Right cardiac atrium (tissue), 5 donors: Measurements from ENCODE around the gene CRKL. TPM values are rescaled to one million over a fixed set of nuclear protein-coding genes. Genes with fewer than 3 reads are reported as not detected.
"Not testable (repeated sequence)": the region's sequence is repeated elsewhere in the genome, so short reads cannot be mapped to it uniquely, and the experiment has no call there.

Experiments used
- ATAC-seq, 2 donors: fragments of 200-7000 bp; cut with Tn5 transposase; one replicate each; pipeline versions ENCODE4 v1.8.0 to v1.9.1; 2020; ENCODE audit warnings: moderate library complexity in 2 of 2, mild to moderate bottlenecking in 1 of 2
- DNase-seq, 3 donors: peaks; one replicate each; pipeline ENCODE4 v3.0.0-alpha.2; 2020
- H3K27ac ChIP-seq: one replicate; pipeline ENCODE4 v1.5.1; 2013; ENCODE audit warnings: mild to moderate bottlenecking, low read length, control low read depth, moderate library complexity
- H3K27me3 ChIP-seq: one replicate; pipeline ENCODE4 v1.6.1; 2013; ENCODE audit not compliant: control insufficient read depth, insufficient read depth
- H3K4me1 ChIP-seq: one replicate; pipeline ENCODE4 v1.6.1; 2013; ENCODE audit warnings: low read length; ENCODE audit not compliant: control insufficient read depth, insufficient read depth
- H3K4me3 ChIP-seq: one replicate; pipeline ENCODE4 v1.5.1; 2013; ENCODE audit warnings: low read length, control low read depth
- H3K9me3 ChIP-seq: one replicate; pipeline ENCODE4 v1.6.1; 2013; ENCODE audit warnings: low read length; ENCODE audit not compliant: control insufficient read depth
- WGBS: extraction: QIAGEN DNeasy Blood & Tissue Kit; methylation state at CpG from one replicate; pipeline ENCODE4 v1.1.7; 2013; 5-methylcytosine and 5-hydroxymethylcytosine counted together
- intact Hi-C, 4 donors: fragments of 100-400 bp; cut with DNase I; formaldehyde crosslinking; loops; one replicate each; pipeline versions ENCODE4 v1.11.0 to v1.14.0; 2022 to 2023
- polyA plus RNA-seq: library from polyadenylated mRNA; stranded (reverse); fragments of 200-250 nt; gene quantifications from one replicate; pipeline ENCODE4 v1.2.3, GENCODE V29; 2013
- total RNA-seq, 4 donors: library from RNA; stranded (reverse); fragmentation: NEBNext Ultra II Directional; extraction: Animal tissue kit (Norgen Biotek cat#: 25700); gene quantifications; one replicate each; pipeline ENCODE4 v1.2.1, GENCODE V29; 2021
- donor health status: healthy with polysubstance abuse.
- donor health status: DM: no; HTN: yes; CAD: no.
- donor health status: DM: no; HTN: no; CAD: no.
- donor health status: DM: no; HTN: yes; CAD: no; lungs with severe emphysema.
- donor health status: DM: yes; HTN: yes; CAD: no.

The CRKL gene
- total and polyA plus RNA-seq, 5 donors = 20.8 to 53.7 (median 51.2) TPM

- H3K4me1 ChIP-seq, intact Hi-C loops, H3K9me3 ChIP-seq, ATAC-seq, H3K27me3 ChIP-seq, H3K4me3 ChIP-seq, H3K27ac ChIP-seq: not testable (repeated sequence)
- 85% methylated on average over 11 of the region's 11 CpGs for WGBS
- DNase-seq = peak in 2 of 3 donors; percentile 12 to 16
Measured at GRCh38 chr22:20972014-20972694, 54.9 kb downstream of the CRKL start.

GRCh38 chr22:20972933-20973577 is 55.8 kb downstream of the CRKL start:
- ATAC-seq (no peak), DNase-seq (peak in 2 of 3 donors; percentile 34)
- Histone ChIP-seq H3K27me3 (no peaks in the 10 kb centered on the region), H3K27ac (no peak overlapping the region), H3K4me1 (no peaks in the 10 kb centered on the region), H3K4me3 (no peak overlapping the region), H3K9me3 (no peaks in the 10 kb centered on the region)
- intact Hi-C loops = no loop called here
- 75% methylated on average over 21 of the region's 21 CpGs for WGBS

GRCh38 chr22:20973634-20974286 is 56.6 kb downstream of the CRKL start:
- Histone ChIP-seq H3K27ac (no peak overlapping the region), H3K4me3 (no peak overlapping the region), H3K9me3 (no peaks in the 10 kb centered on the region), H3K4me1 (no peaks in the 10 kb centered on the region), H3K27me3 (no peaks in the 10 kb centered on the region)
- intact Hi-C loops = no loop called here
- ATAC-seq (no peak), DNase-seq (peak; percentile 12 to 51 (median 40))
- whole genome bisulfite sequencing = 56% methylated on average over 21 of the region's 21 CpGs

GRCh38 chr22:20974336-20974955 is 57.2 kb downstream of the CRKL start:
- ATAC-seq (no peak), DNase-seq (peak; percentile 10 to 49 (median 37))
- no peaks in the 10 kb centered on the region for H3K9me3 ChIP-seq
- WGBS = 78% methylated on average over 16 of the region's 16 CpGs
- intact Hi-C loops = no loop called here
- no peak overlapping the region for H3K27ac ChIP-seq
- H3K4me3 ChIP-seq = no peak overlapping the region
- no peaks in the 10 kb centered on the region for H3K4me1 ChIP-seq
- H3K27me3 ChIP-seq = no peaks in the 10 kb centered on the region

GRCh38 chr22:20975541-20976290 is 58.5 kb downstream of the CRKL start:
- intact Hi-C loops = no loop called here
- Histone ChIP-seq H3K9me3 (no peaks in the 10 kb centered on the region), H3K27me3 (no peaks in the 10 kb centered on the region), H3K27ac (no peak overlapping the region), H3K4me3 (no peak overlapping the region), H3K4me1 (peaks cover 3% of the 10 kb centered on the region)
- 77% methylated on average over 14 of the region's 14 CpGs for WGBS
- DNase-seq (peak in 1 of 3 donors; percentile 28), ATAC-seq (no peak)

GRCh38 chr22:20976291-20976877 is 59.2 kb downstream of the CRKL start:
- H3K27ac ChIP-seq = no peak overlapping the region
- ATAC-seq (no peak), DNase-seq (peak in 1 of 3 donors; percentile 45)
- H3K4me1 ChIP-seq = peaks cover 3% of the 10 kb centered on the region
- WGBS = 82% methylated on average over 24 of the region's 24 CpGs
- H3K9me3 ChIP-seq = no peaks in the 10 kb centered on the region
- no peak overlapping the region for H3K4me3 ChIP-seq
- H3K27me3 ChIP-seq = no peaks in the 10 kb centered on the region
- intact Hi-C loops = no loop called here

- WGBS = 79% methylated on average over 11 of the region's 11 CpGs
- DNase-seq (no peak), ATAC-seq (no peak)
- H3K27ac ChIP-seq = no peak overlapping the region
- intact Hi-C loops = no loop called here
- H3K27me3 ChIP-seq = no peaks in the 10 kb centered on the region
- H3K4me1 ChIP-seq = peaks cover 3% of the 10 kb centered on the region
- H3K9me3 ChIP-seq = no peaks in the 10 kb centered on the region
- no peak overlapping the region for H3K4me3 ChIP-seq
Measured at GRCh38 chr22:20977019-20977418, 59.8 kb downstream of the CRKL start.

- DNase-seq (no peak), ATAC-seq (no peak)
- intact Hi-C loops = no loop called here
- Histone ChIP-seq H3K27ac (no peak overlapping the region), H3K9me3 (no peaks in the 10 kb centered on the region), H3K27me3 (no peaks in the 10 kb centered on the region), H3K4me3 (no peak overlapping the region), H3K4me1 (peaks cover 3% of the 10 kb centered on the region)
- 85% methylated on average over 17 of the region's 17 CpGs for WGBS
Measured at GRCh38 chr22:20977516-20978170, 60.4 kb downstream of the CRKL start.

GRCh38 chr22:20978419-20978818 is 61.2 kb downstream of the CRKL start:
- no peak overlapping the region for H3K27ac ChIP-seq
- intact Hi-C loops = no loop called here
- DNase-seq (no peak), ATAC-seq (no peak)
- no peak overlapping the region for H3K4me3 ChIP-seq
- peaks cover 5% of the 10 kb centered on the region for H3K4me1 ChIP-seq
- no peaks in the 10 kb centered on the region for H3K9me3 ChIP-seq
- 88% methylated on average over 2 of the region's 2 CpGs for WGBS
- H3K27me3 ChIP-seq = no peaks in the 10 kb centered on the region

- Histone ChIP-seq H3K4me1 (peaks cover 5% of the 10 kb centered on the region), H3K27me3 (no peaks in the 10 kb centered on the region), H3K4me3 (no peak overlapping the region), H3K27ac (no peak overlapping the region), H3K9me3 (no peaks in the 10 kb centered on the region)
- WGBS = 10% methylated on average over 39 of the region's 39 CpGs
- DNase-seq = peak; percentile 83 to 88 (median 87)
- intact Hi-C loops = no loop called here
- ATAC-seq = peak; percentile 56 to 75
Measured at GRCh38 chr22:20979243-20979809, 62.1 kb downstream of the CRKL start.
